HepG2 (cell line): ENCODE results near the gene CISD3. TPM values are rescaled to one million over a fixed set of nuclear protein-coding genes. Genes with fewer than 3 reads are reported as not detected.

Experiments
- AHR ChIP-seq: IDR thresholded peaks from 2 replicates; pipeline ENCODE4 v1.6.1; 2018; ENCODE audit warnings: missing genetic modification reagents, missing compliant biosample characterization
- HDAC2 ChIP-seq: sonication (generic); formaldehyde crosslinking; IDR thresholded peaks from 2 replicates; pipeline ENCODE4 v1.4.0; 2020; ENCODE audit warnings: missing genetic modification reagents
- KDM5A ChIP-seq: fragments of 200-600 bp; sonication (generic); IDR thresholded peaks from 2 replicates; pipeline ENCODE4 v1.7.0; 2018; ENCODE audit warnings: antibody characterized with exemption, mild to moderate bottlenecking, low read length, borderline replicate concordance
- SP2 ChIP-seq: sonication (generic); formaldehyde crosslinking; IDR thresholded peaks from 2 replicates; pipeline ENCODE4 v1.5.1; 2020; ENCODE audit warnings: mild to moderate bottlenecking, missing genetic modification reagents
- TGIF2 ChIP-seq: IDR thresholded peaks from 2 replicates; pipeline ENCODE4 v1.6.1; 2016; ENCODE audit warnings: control low read depth, missing compliant biosample characterization
- YY1 ChIP-seq: IDR thresholded peaks from 2 replicates; pipeline ENCODE4 v1.6.1; 2011; ENCODE audit warnings: low read length, low read depth, moderate library complexity, mild to moderate bottlenecking; ENCODE audit not compliant: insufficient read depth, insufficient replicate concordance
- ZC3H4 ChIP-seq: sonication (generic); formaldehyde crosslinking; IDR thresholded peaks from 2 replicates; pipeline ENCODE4 v1.4.0; 2020; ENCODE audit warnings: missing genetic modification reagents, borderline replicate concordance
- ZFP37 ChIP-seq: sonication (generic); formaldehyde crosslinking; IDR thresholded peaks from 2 replicates; pipeline ENCODE4 v1.4.0; 2020; ENCODE audit warnings: missing genetic modification reagents, borderline replicate concordance
- ZNF138 ChIP-seq: sonication (generic); formaldehyde crosslinking; IDR thresholded peaks from 2 replicates; pipeline ENCODE4 v1.5.0; 2020; ENCODE audit warnings: mild to moderate bottlenecking, low read depth, missing genetic modification reagents
- ZNF20 ChIP-seq: sonication (generic); formaldehyde crosslinking; IDR thresholded peaks from 2 replicates; pipeline ENCODE4 v1.4.0; 2020; ENCODE audit warnings: mild to moderate bottlenecking, moderate library complexity, missing genetic modification reagents
- ZNF367 ChIP-seq: sonication (generic); formaldehyde crosslinking; IDR thresholded peaks from 2 replicates; pipeline ENCODE4 v1.4.0; 2020; ENCODE audit warnings: missing genetic modification reagents, borderline replicate concordance
- ZNF501 ChIP-seq: sonication (generic); formaldehyde crosslinking; IDR thresholded peaks from 2 replicates; pipeline ENCODE4 v1.5.1; 2020; ENCODE audit warnings: mild to moderate bottlenecking, moderate library complexity, missing genetic modification reagents
- ZNF768 ChIP-seq: sonication (generic); formaldehyde crosslinking; IDR thresholded peaks from 2 replicates; pipeline ENCODE4 v1.4.0; 2020; ENCODE audit warnings: missing genetic modification reagents
- polyA plus RNA-seq, 8 experiments: library from polyadenylated mRNA; depleted of rRNA in 3 of 8; stranded (reverse) in 7 of 8; unstranded in 1 of 8; fragments of >200 nt; fragmentation: Illumina TruSeq in 4 of 8; extraction: Trizol in 4 of 8; gene quantifications; 2 replicates each; pipeline versions ENCODE4 v1.2.1 to v1.2.3, GENCODE V29; 2011 to 2016; ENCODE audit warnings: low read depth in 4 of 8, missing spikeins in 1 of 8, mixed read lengths in 1 of 8; ENCODE audit not compliant: insufficient read depth in 1 of 8
- total RNA-seq, 5 experiments: library from RNA; depleted of rRNA; stranded (reverse); fragments of >200 nt; fragmentation: Illumina TruSeq; extraction: Trizol; gene quantifications; 2 replicates each; pipeline ENCODE4 v1.2.3, GENCODE V29; 2016; ENCODE audit warnings: low read depth in 1 of 5
- TF ChIP-seq, protein P1 (sequence below): sonication (generic); formaldehyde crosslinking; IDR thresholded peaks from 2 replicates; pipeline ENCODE4 v1.8.0; 2022; ENCODE audit warnings: mild to moderate bottlenecking, missing genetic modification reagents; ENCODE audit not compliant: insufficient replicate concordance
- TF ChIP-seq, protein P2 (sequence below): IDR thresholded peaks from 2 replicates; pipeline ENCODE4 v1.6.1; 2016; ENCODE audit warnings: mild to moderate bottlenecking, missing biosample characterization, missing genetic modification reagents
- TF ChIP-seq, protein P3 (sequence below): sonication (generic); formaldehyde crosslinking; IDR thresholded peaks from 2 replicates; pipeline ENCODE4 v1.8.1; 2022; ENCODE audit warnings: low read depth, mild to moderate bottlenecking, missing genetic modification reagents

Gene CISD3
- total and polyA plus RNA-seq, 2 of the 13 experiments (the other 11 are each of a cell fraction or from before 2014, with no cell fraction given): 30.0 to 34.1 TPM

DNA sequence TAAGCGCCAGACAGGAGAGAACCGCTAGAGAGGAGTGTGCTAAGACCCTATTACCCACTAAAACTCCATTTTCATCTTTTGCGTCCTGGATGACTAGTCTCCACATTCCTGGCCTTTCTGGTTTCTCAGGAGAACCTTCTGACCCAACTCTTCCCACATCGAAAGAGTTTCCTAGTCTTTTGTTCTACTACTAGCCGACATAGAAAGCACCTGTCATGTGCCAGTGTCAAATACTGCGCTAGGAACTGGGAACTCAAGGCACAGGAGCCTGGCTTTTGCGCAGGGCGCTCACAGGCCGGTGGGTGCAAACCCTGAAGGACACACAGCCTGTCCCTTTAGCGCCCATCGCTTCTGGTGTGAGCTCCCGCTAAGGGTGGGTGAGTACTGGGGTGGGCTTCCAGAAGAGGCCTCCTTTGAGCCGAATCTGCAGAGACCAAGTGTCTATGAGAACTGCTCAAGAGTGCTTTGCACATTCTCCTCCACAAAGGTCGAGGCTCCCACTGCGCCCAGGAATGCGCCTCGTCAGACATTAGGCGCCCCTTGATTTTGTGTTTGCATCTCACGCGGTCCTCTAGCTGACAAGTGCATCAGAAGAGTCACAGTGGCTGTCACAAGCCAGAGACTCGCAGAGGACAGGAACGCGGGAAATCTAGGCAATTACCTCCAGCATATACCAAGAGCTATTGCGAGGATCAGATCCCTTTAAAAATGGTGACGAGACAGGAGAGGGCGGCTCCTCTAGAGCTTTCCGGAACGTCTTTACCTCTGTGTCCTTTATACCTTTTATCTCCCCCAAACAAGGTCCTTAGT lies 20.4 kb downstream of the CISD3 start (continued):
- TF ChIP-seq, protein P1, sequence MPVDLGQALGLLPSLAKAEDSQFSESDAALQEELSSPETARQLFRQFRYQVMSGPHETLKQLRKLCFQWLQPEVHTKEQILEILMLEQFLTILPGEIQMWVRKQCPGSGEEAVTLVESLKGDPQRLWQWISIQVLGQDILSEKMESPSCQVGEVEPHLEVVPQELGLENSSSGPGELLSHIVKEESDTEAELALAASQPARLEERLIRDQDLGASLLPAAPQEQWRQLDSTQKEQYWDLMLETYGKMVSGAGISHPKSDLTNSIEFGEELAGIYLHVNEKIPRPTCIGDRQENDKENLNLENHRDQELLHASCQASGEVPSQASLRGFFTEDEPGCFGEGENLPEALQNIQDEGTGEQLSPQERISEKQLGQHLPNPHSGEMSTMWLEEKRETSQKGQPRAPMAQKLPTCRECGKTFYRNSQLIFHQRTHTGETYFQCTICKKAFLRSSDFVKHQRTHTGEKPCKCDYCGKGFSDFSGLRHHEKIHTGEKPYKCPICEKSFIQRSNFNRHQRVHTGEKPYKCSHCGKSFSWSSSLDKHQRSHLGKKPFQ (CRISPR knock-in tag): peak; percentile 54
- TF ChIP-seq ZFP37 (no peak), YY1 (no peak), AHR (CRISPR knock-in tag) (0 out of 2 replicates have a peak, but pooled peaks have one; percentile 24), ZNF768 (CRISPR knock-in tag) (peak; percentile 63; the same call in 1 of the 2 replicates), ZNF20 (peak; percentile 56; the same call in 1 of the 2 replicates), ZNF138 (CRISPR knock-in tag) (peak; percentile 50; the same call in 1 of the 2 replicates), ZC3H4 (CRISPR knock-in tag) (peak; percentile 58; the same call in 1 of the 2 replicates), ZNF501 (CRISPR knock-in tag) (0 out of 2 replicates have a peak, but pooled peaks have one; percentile 3), SP2 (0 out of 2 replicates have a peak, but pooled peaks have one; percentile 31), HDAC2 (CRISPR knock-in tag) (peak; percentile 55), KDM5A (0 out of 2 replicates have a peak, but pooled peaks have one; percentile 1), ZNF367 (CRISPR knock-in tag) (peak; percentile 78; the same call in 1 of the 2 replicates), TGIF2 (CRISPR knock-in tag) (peak; percentile 32; the same call in 1 of the 2 replicates)
- TF ChIP-seq, protein P2, sequence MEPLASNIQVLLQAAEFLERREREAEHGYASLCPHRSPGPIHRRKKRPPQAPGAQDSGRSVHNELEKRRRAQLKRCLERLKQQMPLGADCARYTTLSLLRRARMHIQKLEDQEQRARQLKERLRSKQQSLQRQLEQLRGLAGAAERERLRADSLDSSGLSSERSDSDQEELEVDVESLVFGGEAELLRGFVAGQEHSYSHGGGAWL (CRISPR knock-in tag): peak; percentile 56; the same call in 1 of the 2 replicates
- TF ChIP-seq, protein P3, sequence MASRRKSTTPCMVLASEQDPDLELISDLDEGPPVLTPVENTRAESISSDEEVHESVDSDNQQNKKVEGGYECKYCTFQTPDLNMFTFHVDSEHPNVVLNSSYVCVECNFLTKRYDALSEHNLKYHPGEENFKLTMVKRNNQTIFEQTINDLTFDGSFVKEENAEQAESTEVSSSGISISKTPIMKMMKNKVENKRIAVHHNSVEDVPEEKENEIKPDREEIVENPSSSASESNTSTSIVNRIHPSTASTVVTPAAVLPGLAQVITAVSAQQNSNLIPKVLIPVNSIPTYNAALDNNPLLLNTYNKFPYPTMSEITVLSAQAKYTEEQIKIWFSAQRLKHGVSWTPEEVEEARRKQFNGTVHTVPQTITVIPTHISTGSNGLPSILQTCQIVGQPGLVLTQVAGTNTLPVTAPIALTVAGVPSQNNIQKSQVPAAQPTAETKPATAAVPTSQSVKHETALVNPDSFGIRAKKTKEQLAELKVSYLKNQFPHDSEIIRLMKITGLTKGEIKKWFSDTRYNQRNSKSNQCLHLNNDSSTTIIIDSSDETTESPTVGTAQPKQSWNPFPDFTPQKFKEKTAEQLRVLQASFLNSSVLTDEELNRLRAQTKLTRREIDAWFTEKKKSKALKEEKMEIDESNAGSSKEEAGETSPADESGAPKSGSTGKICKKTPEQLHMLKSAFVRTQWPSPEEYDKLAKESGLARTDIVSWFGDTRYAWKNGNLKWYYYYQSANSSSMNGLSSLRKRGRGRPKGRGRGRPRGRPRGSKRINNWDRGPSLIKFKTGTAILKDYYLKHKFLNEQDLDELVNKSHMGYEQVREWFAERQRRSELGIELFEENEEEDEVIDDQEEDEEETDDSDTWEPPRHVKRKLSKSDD (CRISPR knock-in tag): no peak
